ENCODE results near the gene ZBTB20.

ZBTB20 gene

DNA sequence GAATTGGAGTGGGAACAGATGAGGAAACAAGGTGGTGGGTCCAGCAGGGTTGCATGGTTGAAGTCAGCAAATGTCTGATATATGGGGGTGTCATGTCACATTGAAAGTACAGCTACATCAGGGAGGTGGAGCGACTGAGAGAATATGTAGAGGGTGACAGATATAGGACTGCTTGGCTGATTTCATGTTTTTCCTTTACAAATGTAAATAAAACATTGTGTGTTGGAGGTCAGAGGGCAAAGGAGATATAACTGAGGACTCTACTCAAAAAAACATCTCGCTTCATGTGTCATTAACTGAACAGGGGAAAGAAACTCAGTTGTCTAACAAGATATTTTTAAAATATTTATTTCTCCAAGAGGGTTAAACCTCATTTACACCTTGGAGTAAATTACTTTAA lies 675.6 kb downstream of the ZBTB20 start:
- TF ChIP-seq, protein P1, sequence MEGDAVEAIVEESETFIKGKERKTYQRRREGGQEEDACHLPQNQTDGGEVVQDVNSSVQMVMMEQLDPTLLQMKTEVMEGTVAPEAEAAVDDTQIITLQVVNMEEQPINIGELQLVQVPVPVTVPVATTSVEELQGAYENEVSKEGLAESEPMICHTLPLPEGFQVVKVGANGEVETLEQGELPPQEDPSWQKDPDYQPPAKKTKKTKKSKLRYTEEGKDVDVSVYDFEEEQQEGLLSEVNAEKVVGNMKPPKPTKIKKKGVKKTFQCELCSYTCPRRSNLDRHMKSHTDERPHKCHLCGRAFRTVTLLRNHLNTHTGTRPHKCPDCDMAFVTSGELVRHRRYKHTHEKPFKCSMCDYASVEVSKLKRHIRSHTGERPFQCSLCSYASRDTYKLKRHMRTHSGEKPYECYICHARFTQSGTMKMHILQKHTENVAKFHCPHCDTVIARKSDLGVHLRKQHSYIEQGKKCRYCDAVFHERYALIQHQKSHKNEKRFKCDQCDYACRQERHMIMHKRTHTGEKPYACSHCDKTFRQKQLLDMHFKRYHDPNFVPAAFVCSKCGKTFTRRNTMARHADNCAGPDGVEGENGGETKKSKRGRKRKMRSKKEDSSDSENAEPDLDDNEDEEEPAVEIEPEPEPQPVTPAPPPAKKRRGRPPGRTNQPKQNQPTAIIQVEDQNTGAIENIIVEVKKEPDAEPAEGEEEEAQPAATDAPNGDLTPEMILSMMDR (IDR thresholded peaks at IDR 0.05; ENCODE audit: low read depth, low read length, missing control alignments) = no peak
- no peak for DNase-seq (ENCODE audit: low read depth)
- no peak overlapping the region for H3K4me3 ChIP-seq (ENCODE audit: low read depth, low read length)

DNA sequence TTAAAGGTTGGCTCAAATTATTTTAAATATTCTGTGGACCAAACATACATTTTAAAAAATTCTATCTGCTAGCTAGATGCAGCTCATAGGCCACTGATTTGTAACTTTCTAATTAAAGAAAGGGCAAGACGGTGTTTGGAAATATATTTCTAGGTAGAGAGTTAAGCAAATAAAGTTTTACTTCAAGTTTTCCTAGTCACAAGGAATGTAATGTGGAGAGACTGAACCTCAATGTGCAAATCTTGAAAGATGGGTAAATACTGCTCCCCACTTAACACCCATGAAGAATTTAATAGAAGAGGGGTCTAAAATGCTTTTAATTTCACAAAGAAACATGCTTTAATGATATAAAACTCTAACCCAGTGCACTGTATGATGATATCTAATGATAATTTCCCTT lies 678.0 kb downstream of the ZBTB20 start:
- TF ChIP-seq, protein P1 (IDR thresholded peaks at IDR 0.05; ENCODE audit: low read depth, low read length, missing control alignments) = no peak
- no peak for DNase-seq (ENCODE audit: low read depth)
- H3K4me3 ChIP-seq (ENCODE audit: low read depth, low read length) = no peak overlapping the region

DNA sequence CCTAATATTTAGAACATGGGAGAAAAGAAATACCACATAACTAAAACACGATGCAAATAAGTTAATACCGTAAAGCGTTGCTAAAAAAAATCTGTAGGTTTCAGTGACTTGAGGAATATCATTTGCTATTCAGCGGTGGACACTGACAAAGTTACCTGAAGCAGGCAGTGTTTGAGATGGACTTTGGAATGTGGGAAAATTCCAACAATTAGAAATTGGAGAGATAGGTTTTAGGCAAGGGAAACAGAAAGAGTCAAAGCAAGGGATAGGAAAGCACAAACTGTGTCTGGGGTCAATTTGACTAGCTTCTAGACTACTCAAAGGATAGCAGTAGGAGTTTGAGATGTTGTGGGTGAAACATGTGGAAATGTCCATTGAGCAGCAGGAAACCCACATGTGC lies 680.3 kb downstream of the ZBTB20 start:
- no peak overlapping the region for H3K4me3 ChIP-seq (ENCODE audit: low read depth, low read length)
- TF ChIP-seq, protein P1 (IDR thresholded peaks at IDR 0.05; ENCODE audit: low read depth, low read length, missing control alignments) = no peak
- DNase-seq (ENCODE audit: low read depth) = no peak

DNA sequence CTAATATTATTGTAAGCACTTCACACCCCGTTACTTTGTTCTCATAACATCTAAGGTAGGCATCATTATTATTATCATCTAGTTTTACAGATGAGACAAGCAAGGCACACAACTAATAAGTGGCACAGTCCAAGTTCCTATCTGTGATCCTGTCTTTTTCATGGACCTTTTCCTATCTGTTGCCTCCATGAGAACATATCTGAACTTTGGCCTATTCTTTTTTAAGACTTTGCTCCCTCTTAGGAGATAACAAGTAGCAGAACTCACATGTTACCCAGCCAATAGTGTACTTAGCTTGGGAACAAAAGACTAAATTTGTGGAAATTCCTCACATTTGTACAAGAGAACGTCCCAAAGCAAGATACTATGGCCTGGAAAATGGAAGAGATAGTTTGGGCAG lies 680.8 kb downstream of the ZBTB20 start:
- TF ChIP-seq, protein P1 (IDR thresholded peaks at IDR 0.05; ENCODE audit: low read depth, low read length, missing control alignments) = no peak
- DNase-seq (ENCODE audit: low read depth) = no peak
- no peak overlapping the region for H3K4me3 ChIP-seq (ENCODE audit: low read depth, low read length)

DNA sequence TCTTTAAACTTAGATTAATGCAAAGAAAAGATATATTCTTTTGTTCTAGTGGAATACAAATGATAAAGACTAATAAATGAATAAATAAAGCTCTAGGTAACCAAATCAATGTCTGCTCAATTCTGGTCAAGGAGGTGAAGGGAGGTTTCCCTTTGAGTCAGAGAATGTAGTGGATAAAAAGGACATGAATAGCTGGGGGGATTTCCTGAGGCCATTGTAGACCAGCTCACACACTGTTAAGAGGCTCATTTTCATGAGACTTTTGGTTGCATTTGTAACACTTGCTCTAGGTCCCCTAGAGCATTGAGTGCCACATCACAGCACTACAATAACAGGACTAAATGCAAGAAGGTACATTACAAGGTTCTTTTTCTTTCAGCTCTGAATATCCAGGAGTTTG lies 682.5 kb downstream of the ZBTB20 start:
- TF ChIP-seq, protein P1 (IDR thresholded peaks at IDR 0.05; ENCODE audit: low read depth, low read length, missing control alignments) = peak; percentile 19
- H3K4me3 ChIP-seq (ENCODE audit: low read depth, low read length) = no peak overlapping the region
- DNase-seq (ENCODE audit: low read depth) = no peak

DNA sequence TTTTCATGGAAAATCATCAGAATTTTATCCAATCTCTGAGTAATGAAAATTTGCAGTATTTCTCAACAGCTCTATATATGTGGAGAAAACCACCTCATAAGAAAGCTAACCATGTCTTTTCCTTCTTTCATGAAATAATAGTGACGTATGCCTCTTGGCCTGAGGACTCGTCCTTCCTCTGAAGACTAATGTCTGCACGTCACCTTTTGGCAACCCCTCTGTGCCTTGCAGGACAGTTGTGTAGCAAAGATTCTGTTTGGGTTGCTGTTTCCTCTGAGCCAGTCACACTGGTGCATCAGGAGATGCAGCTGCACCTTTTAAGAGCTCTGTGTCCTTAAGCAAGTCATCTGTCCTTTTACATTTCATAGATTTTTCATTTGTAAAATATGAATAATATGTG lies 684.3 kb downstream of the ZBTB20 start:
- DNase-seq (ENCODE audit: low read depth) = no peak
- H3K4me3 ChIP-seq (ENCODE audit: low read depth, low read length) = no peak overlapping the region
- TF ChIP-seq, protein P1 (IDR thresholded peaks at IDR 0.05; ENCODE audit: low read depth, low read length, missing control alignments) = no peak

DNA sequence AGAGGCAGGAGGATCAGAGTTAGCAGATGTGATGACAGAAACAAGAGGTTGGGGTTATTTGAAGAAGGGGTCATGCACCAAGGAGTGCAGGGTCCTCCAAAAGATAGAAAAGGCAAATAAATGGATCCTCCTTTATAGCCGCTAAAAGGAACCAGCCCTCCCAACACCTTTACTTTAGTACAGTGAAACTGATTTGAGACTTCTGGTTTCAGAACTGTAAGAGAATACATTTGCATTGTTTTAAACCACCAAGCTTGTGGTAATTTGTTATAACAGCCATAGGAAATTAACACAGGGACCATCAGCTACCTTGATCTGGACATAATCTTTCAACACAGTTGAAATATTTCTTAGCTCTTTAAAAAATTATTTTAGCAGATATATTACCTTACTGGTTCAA lies 686.6 kb downstream of the ZBTB20 start:
- no peak overlapping the region for H3K4me3 ChIP-seq (ENCODE audit: low read depth, low read length)
- DNase-seq (ENCODE audit: low read depth) = no peak
- TF ChIP-seq, protein P1 (IDR thresholded peaks at IDR 0.05; ENCODE audit: low read depth, low read length, missing control alignments) = no peak

Measured in GM12864 (cell line).